Measurements from ENCODE around the gene ZFP42. TPM values are rescaled to one million over a fixed set of nuclear protein-coding genes. Genes with fewer than 3 reads are reported as not detected.

Gene ZFP42
- total RNA-seq, 1 donor from 2014 or later: 0.72 TPM

- Mint-ChIP-seq H3K4me1 (peaks cover 4% of the 10 kb centered on the region), H3K36me3 (ENCODE audit: low read depth) (peaks cover under 1% of the 10 kb centered on the region), H3K27ac (ENCODE audit: unreplicated experiment) (no peak overlapping the region), H3K4me3 (no peak overlapping the region), H3K27me3 (ENCODE audit: low read depth) (no peaks in the 10 kb centered on the region), H3K9me3 (peaks cover 3% of the 10 kb centered on the region)
- DNase-seq (ENCODE audit: low read depth, low spot score): no peak
- TF ChIP-seq CTCF (conservative IDR thresholded peaks at IDR 0.05): no peak
These were observed 12.8 kb downstream of the ZFP42 start for GRCh38 chr4:188008377-188008776.

DNA sequence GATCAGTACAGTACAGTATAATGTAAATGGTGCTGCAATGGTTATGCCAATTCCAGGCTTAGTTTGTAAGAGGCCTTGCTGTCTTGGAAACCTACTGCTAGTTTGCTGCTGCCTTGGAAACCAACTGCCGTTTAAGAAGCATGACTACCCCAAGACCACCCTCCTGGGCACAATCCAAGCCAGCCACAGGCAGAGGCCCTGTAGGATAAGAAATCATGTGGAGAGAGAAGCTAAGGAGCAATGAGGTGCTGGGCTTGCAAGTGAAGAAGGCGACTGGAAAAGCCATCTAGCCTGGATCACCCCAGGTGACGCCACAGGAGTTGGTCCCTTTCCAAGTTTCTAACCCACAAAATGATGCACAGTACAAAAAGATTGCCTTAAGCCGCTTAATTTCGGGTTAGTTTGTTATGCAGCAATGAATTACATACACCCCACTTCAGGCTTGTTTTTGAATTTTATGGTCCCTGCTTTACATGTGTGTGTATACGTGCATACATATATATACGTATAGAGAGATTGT, 16.9 kb downstream of the ZFP42 start:
- Mint-ChIP-seq H3K4me1 (peaks cover 8% of the 10 kb centered on the region), H3K27me3 (ENCODE audit: low read depth) (peaks cover 5% of the 10 kb centered on the region), H3K27ac (ENCODE audit: unreplicated experiment) (no peak overlapping the region), H3K4me3 (no peak overlapping the region), H3K36me3 (ENCODE audit: low read depth) (peaks cover 3% of the 10 kb centered on the region), H3K9me3 (peaks cover 3% of the 10 kb centered on the region)
- DNase-seq (ENCODE audit: low read depth, low spot score): no peak
- no peak for TF ChIP-seq CTCF (conservative IDR thresholded peaks at IDR 0.05)

DNA sequence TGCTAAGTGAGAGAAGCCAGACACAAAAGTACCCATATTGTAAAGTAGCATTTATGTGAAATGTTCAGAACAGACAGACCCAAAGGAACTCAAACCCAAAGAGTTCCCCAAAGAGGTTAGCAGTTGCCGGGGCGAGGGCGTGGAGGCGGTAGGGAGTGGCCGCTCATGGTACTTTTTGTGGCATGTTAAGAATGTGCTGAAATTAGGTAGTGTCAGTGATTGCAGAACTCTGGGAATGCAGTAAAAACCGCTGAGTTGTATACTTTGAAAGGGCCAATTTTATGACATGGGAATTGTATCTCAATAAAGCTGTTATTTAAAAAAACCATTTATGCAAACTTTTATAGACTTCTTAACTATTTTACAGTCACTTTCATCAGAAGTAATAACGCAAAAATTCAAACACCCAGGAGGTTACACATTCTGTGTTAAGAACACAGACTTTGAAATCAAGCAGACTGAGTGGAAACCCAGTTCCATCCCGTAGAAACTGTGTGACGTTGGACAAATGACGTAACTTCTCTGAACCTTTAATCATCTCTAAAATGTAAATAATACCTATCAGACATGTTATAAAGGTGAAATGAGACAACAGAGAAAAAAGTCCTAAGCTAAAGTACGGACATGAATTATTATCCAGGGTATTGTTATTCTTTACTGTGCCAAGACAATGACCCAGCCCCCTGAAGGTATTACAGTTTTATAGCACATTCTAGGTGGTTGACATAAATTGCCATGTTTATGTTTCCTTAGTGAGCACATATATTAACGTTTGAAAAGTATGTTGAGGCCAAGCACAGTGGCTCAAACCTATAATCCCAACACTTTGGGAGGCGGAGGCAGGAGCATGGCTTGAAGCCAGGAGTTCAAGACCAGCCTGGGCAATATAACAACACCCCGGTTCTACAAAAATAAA, 19.7 kb downstream of the ZFP42 start:
- peaks cover 3% of the 10 kb centered on the region for H3K36me3 Mint-ChIP-seq (ENCODE audit: low read depth)
- no peak for TF ChIP-seq CTCF (conservative IDR thresholded peaks at IDR 0.05)
- DNase-seq (ENCODE audit: low read depth, low spot score): no peak
- H3K27ac Mint-ChIP-seq (ENCODE audit: unreplicated experiment): no peak overlapping the region
- no peaks in the 10 kb centered on the region for H3K9me3 Mint-ChIP-seq
- H3K4me1 Mint-ChIP-seq: peaks cover 8% of the 10 kb centered on the region
- no peak overlapping the region for H3K4me3 Mint-ChIP-seq
- H3K27me3 Mint-ChIP-seq (ENCODE audit: low read depth): peaks cover 5% of the 10 kb centered on the region

DNA sequence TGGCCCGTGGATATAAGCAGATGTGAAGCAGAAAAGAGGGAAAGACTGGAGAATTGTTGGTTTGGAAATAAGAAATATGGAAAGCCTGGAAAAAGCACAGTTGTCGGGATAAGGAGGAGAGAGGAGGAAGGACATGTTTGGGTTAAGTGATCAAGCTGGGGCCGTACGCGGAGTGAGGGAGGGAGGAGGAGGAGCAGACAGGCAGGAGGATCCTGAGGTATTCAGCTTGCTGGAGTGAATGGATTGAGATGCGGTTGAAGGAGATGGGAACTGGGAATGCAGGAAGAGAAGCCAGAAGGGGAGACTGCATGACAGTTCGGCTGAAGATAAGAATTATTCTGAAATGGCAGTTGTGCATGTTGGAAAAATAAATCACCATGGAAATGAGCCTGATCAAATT, 21.2 kb downstream of the ZFP42 start:
- peaks cover 5% of the 10 kb centered on the region for H3K27me3 Mint-ChIP-seq (ENCODE audit: low read depth)
- H3K36me3 Mint-ChIP-seq (ENCODE audit: low read depth): peaks cover 3% of the 10 kb centered on the region
- no peak for DNase-seq (ENCODE audit: low read depth, low spot score)
- no peak overlapping the region for H3K27ac Mint-ChIP-seq (ENCODE audit: unreplicated experiment)
- no peak for TF ChIP-seq CTCF (conservative IDR thresholded peaks at IDR 0.05)
- H3K4me3 Mint-ChIP-seq: no peak overlapping the region
- H3K9me3 Mint-ChIP-seq: no peaks in the 10 kb centered on the region
- H3K4me1 Mint-ChIP-seq: peaks cover 10% of the 10 kb centered on the region

DNA sequence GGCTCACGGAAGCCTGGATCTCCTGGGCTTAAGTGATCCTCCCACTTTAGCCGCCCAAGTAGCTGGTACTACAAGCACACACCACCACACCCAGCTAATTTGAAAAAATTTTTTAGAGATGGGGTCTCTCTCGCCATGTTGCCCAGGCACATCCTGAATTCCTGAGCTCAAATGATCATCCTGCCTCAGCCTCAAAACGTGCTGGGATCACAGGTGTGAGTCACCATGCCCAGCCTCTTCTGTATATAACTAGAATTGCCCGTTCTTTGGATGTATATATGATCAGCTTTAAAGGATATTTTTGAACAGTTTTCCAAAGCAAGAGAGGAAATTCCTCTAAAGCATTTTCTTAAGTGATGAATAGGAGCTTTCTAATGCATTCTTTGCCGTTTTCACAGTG, 22.7 kb downstream of the ZFP42 start:
- Mint-ChIP-seq H3K27ac (ENCODE audit: unreplicated experiment) (no peak overlapping the region), H3K36me3 (ENCODE audit: low read depth) (peaks cover 3% of the 10 kb centered on the region)
- TF ChIP-seq CTCF (conservative IDR thresholded peaks at IDR 0.05): no peak

More for the DNA sequence above, 22.7 kb downstream of the ZFP42 start:
- no peak overlapping the region for H3K4me3 Mint-ChIP-seq
- DNase-seq (ENCODE audit: low read depth, low spot score): no peak
- H3K4me1 Mint-ChIP-seq: peaks cover 23% of the 10 kb centered on the region
- H3K9me3 Mint-ChIP-seq: no peaks in the 10 kb centered on the region
- H3K27me3 Mint-ChIP-seq (ENCODE audit: low read depth): peaks cover 5% of the 10 kb centered on the region
